DMS79 treated with DMSO at 0.1 percent for 48 hours (cell line): ENCODE data around the gene JUND.
A peak's percentile ranks its signal among the peaks of the same experiment; 100 is the strongest.

ENCODE experiments used
- DNase-seq: peaks from one replicate; lab custom pipeline; 2025; lab: John Stamatoyannopoulos, UW

Gene JUND

DNA sequence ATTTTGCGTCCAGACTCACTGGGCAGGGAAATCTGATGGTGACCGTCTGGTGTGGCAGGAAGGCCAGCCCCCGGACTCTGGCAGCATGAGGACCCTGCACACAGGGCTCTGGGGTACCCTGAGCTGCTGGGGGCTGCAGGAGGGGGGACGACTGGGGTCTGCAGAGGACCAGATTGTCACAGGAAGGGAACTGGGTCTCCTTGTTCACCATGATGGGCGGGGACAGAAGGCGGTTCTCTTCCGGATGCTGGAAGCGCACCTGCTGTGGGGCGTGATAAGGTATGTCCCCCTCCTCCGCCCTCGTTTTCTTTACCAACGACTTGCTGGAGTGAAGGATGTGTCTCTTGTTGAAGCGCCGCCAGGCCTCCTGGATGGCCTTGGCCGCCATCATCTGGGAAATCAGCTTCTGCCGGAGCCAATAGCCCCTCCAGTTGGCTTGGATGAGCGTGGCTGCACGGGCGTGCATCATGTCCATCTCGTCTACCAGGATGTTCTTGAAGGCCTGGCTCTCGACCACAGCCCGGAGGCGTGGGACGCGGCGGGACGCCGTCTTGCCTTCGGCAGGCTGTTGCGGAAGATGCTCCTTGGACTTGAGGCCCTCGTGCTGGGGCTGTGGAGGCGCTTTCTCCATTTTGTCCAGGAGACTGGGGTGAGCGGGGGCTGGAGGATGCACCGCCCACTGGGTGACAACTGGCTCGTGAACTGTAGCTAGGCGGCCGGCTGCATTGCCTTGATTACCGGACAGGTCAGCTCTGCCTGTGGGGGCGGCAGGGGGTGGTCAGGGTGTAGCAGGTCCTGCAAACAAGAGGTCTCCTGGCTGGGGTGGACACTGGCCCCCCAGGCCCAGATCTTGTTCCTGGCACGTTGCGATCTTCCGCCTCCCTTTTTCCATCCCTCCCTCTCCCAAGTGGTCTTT is 14.4 kb downstream of the JUND start:
- DNase-seq = no peak

DNA sequence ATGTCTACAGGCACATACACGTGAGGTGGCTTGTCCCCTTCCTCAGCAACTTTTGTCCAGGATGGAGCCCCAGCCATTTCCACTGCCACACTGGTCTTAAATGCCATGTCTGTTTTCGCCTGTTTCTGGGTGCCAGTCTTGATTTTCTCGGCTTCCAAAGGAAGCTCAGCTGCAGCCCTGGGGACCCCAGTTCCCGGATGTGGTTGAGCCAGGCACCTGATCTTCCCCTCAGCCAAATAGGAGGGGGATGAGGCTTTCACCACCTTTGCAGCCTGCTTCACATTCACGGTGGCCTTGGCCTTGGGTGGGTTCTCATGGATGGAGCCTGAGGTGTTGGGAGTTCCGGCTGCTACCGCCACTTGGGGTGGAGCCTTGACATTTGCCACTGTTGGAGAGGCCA is 15.8 kb downstream of the JUND start:
- no peak for DNase-seq

DNA sequence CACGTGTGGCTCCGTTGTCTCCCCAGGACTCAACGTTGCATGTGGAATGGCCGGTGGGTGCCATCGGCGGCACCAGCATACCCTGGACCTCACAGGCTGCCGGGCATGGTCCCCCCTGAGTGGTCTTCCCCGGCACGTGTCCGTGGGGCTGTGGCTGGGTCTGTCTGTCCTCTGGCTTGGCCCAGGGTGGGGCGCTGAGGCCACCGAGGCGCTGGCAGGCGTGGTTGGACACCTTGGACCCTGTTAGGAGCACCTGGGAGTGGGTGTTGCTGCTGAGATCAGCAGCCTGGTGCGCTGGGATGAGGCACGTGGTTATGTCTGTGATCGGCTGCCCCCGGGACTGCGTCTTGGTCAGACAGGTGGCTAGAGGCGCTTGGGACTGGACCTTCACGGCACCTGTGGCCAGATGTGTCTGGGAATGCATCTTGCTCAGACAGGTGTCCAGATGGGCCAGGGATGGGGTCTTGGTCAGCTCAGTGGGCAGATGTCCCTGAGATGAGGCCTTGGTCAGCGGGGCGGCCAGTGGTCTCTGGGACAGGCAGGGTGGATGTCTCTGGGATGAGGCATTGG is 16.4 kb downstream of the JUND start:
- no peak for DNase-seq

- no peak for DNase-seq
Measured at GRCh38 chr19:18264137-18264854, 17.1 kb downstream of the JUND start.

DNA sequence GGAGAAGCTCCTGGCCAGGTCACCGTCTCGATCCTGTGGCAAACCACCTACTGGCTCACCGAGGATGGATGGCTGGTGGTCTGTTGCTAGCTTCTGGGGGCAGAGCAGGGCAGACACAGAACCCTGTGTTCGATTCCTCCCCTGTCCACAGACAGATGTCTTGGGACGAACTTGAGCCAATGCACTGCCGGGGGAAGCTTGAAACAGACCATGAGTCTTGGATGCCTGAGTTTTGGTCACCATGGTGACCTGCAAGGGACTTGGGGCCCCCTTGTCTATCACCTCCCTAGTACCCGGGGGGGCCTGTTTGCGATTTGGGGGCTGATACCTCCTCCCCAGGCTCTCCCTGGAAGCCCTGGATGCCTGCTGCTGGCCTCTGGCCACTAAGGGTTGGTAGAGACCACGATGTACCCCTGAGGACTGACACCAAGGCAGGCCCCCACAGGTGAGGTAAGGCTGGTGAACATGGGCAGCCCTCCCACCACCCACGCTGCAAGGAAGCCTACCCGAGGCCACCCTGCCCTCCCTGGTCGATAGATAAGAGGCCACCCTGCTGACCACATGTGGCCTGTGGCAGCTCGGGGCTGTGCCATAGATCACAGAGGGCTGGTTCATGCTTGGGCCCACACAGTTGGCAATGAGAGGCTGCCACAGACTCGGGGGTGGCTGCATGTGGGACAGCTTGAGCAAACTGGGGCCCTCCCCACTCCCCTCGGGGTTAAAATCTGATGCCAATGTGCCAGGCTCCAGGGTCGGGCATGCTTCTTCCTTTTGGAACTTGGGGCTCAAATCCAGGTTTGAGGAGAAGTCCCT is 17.9 kb downstream of the JUND start:
- DNase-seq = no peak

DNA sequence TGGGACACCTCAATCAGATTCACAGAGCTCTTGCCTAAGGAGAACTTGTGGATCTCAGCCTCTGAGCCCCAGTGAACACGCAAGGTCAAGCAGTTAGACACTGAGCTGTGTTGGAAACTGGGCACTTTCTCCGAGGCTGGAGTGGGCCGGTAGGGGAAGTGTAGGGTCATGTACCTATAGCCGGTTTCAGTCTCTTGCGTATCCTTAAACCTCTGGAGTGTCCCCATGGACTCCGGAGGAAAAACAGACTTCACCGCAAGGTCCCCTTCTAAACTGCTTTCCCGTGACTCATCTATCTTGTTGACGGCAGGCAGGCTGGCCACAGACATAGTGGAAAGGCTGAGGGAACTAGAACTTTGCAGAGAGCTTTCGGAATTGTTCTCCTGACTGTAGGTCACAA is 18.5 kb downstream of the JUND start:
- DNase-seq = no peak

GRCh38 chr19:18262144-18262543 is 19.3 kb downstream of the JUND start:
- no peak for DNase-seq

DNA sequence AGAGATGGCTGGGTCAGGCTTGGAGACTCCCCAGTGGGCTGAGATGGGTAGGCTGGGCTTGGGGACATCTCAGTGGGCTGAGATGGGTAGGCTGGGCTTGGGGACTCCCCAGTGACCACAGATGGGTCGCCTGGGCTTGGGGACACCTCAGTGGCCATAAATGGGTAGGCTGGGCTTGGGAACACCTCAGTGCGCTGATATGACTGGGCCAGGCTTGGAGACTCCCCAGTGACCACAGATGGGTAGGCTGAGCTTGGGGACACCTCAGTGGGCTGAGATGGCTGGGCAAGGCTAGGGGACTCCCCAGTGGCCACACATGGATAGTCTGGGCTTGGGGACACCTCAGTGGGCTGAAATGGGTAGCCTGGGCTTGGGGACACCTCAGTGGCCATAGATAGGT is 19.9 kb downstream of the JUND start:
- no peak for DNase-seq

GRCh38 chr19:18259893-18260292 is 21.5 kb downstream of the JUND start:
- no peak for DNase-seq

DNA sequence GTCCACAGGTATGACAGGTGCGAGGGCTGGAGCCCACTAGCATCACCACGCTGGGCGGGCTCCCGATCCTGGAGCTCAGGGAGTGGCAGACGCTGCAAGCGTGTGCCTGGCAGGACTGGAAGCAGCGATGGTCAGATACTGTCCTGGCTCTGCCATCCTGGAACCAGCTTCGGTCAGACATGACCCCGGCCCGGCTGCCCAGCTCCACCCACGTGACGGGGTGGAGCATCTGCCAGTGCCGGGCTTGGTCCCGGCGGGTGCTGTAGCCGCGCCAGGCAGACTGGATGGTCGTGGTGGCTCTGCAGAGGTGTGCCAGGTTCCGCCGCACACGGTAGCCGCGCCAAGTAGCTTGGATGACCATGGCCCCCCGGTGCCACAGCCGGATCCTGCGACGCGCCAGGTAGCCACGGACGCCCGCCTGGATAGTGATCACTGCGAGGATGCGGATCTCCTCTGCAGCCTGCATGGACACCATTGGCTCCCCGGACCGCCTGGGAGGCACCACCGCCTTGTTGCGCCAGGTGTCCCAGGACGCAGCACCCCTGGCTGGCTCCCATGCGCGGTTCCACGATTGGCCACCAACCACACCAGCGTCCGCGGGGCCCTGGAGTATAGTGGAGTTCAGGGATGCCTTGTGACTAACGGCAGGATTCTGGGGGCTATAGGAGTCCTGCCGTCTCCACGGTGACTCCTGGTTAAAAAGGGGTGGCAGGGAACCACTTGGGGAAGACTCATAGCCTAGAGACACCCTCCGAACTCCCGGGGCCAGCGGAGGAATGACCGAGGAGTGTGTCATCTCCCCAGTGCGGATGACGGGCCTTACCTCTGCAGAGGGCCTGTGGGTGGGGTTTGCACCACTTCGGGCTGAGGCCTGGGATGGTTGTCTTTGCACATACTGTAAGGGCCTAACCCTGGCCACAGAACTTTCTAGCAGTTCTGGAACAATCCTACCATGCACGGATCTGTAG is 23.6 kb downstream of the JUND start:
- no peak for DNase-seq

DNA sequence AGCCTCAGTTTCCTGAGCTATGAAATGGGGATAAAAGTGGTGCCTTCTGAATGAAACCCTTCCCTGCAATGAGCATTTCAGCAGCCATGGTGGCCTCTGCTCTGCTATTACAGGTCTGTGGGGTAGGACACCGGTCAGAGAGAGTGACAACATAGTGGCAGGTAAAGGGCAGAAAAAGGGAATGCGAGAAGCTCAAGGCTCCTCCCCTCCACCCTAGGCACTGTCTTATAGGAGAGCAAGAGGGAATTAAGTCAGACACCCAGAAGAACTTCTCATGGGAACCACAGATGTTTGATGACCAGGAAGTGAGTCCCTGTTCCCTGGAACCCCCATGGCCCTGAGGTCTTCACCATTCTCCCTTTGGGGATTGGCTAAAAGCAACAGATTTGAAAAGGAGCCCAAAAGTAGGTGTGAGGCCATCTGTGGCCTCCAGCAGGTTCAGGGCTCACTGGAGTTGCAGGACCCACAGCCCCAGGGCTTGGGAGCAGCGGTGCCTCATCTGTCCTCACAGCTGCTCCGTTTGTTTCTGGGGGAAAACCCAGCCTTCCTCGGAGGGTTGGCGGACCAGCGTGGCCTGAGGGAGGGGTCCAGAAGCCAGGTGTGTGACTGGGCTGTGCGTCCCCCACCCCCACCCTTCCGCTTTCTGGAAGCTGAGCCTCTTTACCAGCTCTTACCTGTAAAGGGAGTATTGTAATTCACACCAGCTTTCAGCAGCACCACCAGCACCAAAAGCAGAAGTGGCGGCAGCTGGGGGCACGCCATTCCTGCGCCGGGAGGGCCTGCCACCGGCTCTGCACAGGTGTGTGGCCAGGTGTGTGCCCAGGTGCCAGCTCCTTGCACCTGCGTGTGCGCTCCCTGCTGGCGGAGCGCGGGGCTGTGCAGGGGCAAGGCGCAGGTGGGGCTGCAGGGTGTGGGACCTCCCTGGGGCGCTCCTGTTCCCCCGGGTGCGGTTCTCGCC is 26.6 kb downstream of the JUND start:
- peak; percentile 74 for DNase-seq

- no peak for DNase-seq
Measured at GRCh38 chr19:18253716-18254115, 27.7 kb downstream of the JUND start.

- no peak for DNase-seq
Measured at GRCh38 chr19:18253130-18253529, 28.3 kb downstream of the JUND start.

DNA sequence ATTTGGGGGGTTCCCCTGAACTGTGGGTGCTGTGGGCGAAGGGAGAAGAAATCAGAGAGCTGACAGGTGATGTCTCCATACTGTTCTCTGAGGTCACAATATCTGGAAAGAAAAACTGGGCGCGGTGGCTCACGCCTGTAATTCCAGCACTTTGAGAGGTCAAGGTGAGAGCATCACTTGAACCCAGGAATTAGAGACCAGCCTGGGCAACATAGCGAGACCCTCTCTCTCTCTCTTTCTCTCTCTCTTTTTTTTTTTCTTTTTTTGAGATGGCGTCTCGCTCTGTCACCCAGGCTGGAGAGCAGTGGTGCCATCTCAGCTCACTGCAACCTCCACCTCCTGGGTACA is 29.1 kb downstream of the JUND start:
- DNase-seq = no peak

DNA sequence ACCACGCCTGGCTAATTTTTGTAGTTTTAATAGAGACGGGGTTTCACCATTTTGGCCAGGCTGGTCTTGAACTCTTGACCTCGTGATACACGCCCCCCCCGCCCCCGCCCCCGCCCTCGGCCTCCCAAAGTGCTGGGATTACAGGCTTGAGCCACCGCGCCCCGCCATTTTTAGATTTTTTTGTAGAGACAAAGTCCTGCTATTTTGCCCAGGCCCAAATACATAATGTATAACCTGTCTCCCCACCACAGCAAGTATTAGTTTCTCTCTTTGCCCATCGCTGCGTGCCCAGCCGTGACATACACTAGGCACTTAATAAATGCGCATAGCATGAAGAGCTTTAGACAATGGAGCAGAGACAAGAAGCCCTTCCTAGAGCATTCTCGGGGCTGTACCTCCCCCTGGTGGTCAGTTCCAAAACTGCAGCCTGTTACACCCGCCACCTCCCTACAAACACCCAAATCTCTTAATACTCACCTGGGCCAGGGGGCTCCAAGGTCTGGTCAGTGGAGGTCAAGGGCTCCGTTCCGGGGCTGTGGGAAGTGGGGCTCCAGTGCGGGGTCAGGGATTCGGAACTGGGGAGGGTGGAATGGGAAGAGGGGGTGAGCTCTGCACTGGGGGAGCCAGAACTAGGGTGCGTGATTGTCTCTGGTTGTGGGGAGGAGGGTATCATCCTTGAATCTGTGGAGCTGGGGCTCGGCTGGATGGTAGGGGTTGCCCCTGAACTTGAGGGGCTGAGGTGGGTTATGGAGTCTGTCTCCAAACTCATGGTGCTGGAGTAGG is 29.6 kb downstream of the JUND start:
- peak; percentile 76 for DNase-seq

DNA sequence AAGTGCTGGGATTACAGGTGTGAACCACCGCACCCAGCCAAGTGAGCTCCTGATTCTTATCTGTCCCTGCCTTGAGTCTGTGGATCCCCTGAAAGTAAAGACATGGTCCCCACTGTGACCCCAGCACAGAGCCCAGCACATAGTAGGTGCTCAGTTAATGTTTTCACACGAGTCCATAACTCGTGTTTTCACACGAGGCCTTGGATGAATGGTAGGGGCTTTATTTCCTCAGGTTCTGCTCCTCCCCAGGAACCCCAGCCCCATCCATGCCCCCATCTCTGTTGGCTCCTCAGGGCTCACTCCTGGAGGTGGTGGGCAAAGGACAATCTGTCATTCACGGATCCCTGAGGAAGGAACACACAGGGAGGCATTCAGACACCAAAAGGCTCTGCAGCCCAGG is 31.6 kb downstream of the JUND start:
- DNase-seq = no peak

DNA sequence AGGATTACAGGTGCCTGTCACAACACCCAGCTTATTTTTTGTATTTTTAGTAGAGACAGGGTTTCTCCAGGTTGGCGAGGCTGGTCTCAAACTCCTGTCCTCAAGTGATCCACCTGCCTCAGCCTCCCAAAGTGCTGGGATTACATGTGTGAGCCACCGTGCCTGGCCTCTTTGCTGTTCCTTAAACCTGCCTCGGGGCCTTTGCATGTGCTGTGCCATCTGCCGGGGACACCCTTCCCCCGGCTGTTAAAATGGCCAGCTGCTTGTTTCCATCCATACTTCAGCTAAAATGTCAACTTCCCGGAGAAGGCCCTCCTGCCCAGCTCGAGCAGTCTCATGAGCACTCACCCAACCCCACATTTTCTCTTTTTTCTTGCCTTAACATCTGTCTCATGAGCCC is 36.1 kb downstream of the JUND start:
- DNase-seq = no peak

DNA sequence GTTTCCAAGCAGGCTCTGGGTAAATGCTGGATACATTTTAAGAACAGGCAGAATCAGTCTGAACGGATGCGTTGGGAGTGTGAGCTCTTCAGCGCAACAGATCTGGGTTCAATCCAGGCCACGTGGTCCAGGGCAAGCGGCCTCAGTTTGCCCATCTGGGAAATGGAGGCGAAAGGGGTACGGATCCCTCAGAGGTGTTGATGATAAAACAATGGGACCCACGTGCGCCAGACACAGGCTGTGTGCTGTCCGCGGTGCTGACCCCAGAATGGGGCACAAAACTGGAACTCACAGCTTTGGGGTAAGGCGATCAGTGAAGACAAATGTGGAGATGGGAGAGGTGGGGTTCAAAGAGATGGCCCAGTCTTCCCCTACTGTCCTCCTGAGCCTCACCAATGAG is 42.1 kb downstream of the JUND start:
- DNase-seq = no peak

DNA sequence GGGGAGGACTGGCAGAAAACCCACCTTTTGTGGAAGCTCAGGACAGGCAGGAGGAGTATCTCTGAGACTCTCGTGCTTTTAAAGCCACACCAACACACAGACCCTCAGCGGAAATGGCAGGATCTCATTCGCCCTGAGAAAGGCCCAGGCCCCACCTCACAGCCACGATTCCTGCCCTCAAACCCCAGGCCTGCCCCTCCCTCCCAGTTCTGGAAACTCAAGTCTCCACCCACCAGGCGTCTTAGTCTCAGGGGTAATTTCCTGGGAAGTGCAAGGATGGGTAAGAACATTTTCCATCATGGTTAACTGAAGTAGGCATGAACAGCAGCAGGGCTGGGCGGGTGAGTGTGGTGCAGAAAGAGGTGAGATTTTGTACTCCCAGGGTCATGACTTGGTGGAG is 47.2 kb downstream of the JUND start:
- DNase-seq = no peak
